Neural crest cell (in vitro differentiated cells): ENCODE data around the gene HLA-DMA. TPM values are rescaled to one million over a fixed set of nuclear protein-coding genes. Genes with fewer than 3 reads are reported as not detected.
A peak's percentile ranks its signal among the peaks of the same experiment; 100 is the strongest.

ENCODE experiments used
- DNase-seq: peaks from one replicate; pipeline ENCODE4 v3.0.0; 2021; ENCODE audit warnings: low read depth, mixed read lengths, low spot score
- H3K27ac Mint-ChIP-seq: one replicate; pipeline ENCODE4 v1.8.0; 2021; ENCODE audit warnings: mild to moderate bottlenecking, mixed read lengths; ENCODE audit not compliant: unreplicated experiment
- H3K27me3 Mint-ChIP-seq: 2 replicates; pipeline ENCODE4 v1.8.0; 2021; ENCODE audit warnings: low read depth, mild to moderate bottlenecking, mixed read lengths
- H3K36me3 Mint-ChIP-seq: 2 replicates; pipeline ENCODE4 v1.8.0; 2021; ENCODE audit warnings: low read depth, mild to moderate bottlenecking, mixed read lengths
- H3K4me1 Mint-ChIP-seq: 2 replicates; pipeline ENCODE4 v1.8.0; 2021; ENCODE audit warnings: mixed read lengths
- H3K4me3 Mint-ChIP-seq: one replicate; pipeline ENCODE4 v1.8.0; 2021; ENCODE audit warnings: mild to moderate bottlenecking, mixed read lengths
- H3K9me3 Mint-ChIP-seq: 2 replicates; pipeline ENCODE4 v1.8.0; 2021; ENCODE audit warnings: mixed read lengths
- CTCF ChIP-seq: fragments of 200-600 bp; sonication (generic); conservative IDR thresholded peaks from 2 replicates; pipeline ENCODE4 v1.5.0; 2021; ENCODE audit warnings: antibody characterized with exemption, mild to moderate bottlenecking
- long read RNA-seq: library from polyadenylated mRNA; unstranded; transcript quantifications from one replicate; pipeline ENCODE4 v2.0.0, GENCODE V29; 2020
- total RNA-seq: library from RNA; stranded (reverse); gene quantifications from 2 replicates; pipeline ENCODE4 v1.2.1, GENCODE V29; 2021

HLA-DMA gene
- 0.89 and 1.7 TPM in 2 replicates for total RNA-seq
- long read RNA-seq, partial matches to known transcripts = 0 of 1 reads
- long read RNA-seq, other reads (novel, unspliced or antisense) = 1 of 1 reads

GRCh38 chr6:32952817-32953739 lies at the start of gene HLA-DMA:
HLA-DMA (minus strand) TSS chr6:32953097; CDS start chr6:32953036, 61 bp downstream.
- H3K9me3 Mint-ChIP-seq = no peaks in the 10 kb centered on the region
- peaks cover 8% of the 10 kb centered on the region for H3K4me1 Mint-ChIP-seq
- DNase-seq = peak; percentile 42
- peak; percentile 74 for TF ChIP-seq CTCF
- no peak within 1 kb of the TSS for H3K4me3 Mint-ChIP-seq
- no peak within 1 kb of the TSS for H3K27ac Mint-ChIP-seq
- H3K27me3 Mint-ChIP-seq = peaks cover 16% of the 10 kb centered on the region
- H3K36me3 Mint-ChIP-seq = no peaks in the 10 kb centered on the region

DNA sequence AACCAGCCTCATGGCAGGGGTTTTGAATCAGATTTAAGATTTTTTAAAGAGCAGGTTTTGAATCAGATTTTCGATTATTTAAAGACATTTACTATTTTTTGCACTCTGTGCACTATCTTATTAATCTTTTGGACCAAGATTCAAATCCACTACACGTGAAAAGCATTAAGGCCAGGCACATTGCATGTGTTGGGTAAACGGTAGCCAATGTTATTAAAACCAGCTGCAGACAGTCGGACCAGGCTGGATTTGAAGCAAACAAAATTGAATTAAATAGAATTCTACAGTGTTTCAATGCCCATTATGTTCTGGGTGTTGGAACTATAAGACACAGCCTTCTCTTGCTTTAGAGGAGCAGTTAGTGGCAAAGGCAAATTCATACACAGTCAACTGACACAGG lies 48.8 kb upstream of the HLA-DMA start:
- no peaks in the 10 kb centered on the region for H3K36me3 Mint-ChIP-seq
- DNase-seq = no peak
- H3K9me3 Mint-ChIP-seq = no peaks in the 10 kb centered on the region
- peaks cover 61% of the 10 kb centered on the region for H3K27me3 Mint-ChIP-seq
- no peak overlapping the region for H3K4me3 Mint-ChIP-seq
- TF ChIP-seq CTCF = no peak
- no peak overlapping the region for H3K27ac Mint-ChIP-seq
- no peaks in the 10 kb centered on the region for H3K4me1 Mint-ChIP-seq

- Mint-ChIP-seq H3K27me3 (peaks cover 70% of the 10 kb centered on the region), H3K4me1 (no peaks in the 10 kb centered on the region), H3K4me3 (no peak overlapping the region), H3K9me3 (no peaks in the 10 kb centered on the region), H3K36me3 (no peaks in the 10 kb centered on the region), H3K27ac (no peak overlapping the region)
- DNase-seq = no peak
- peak; percentile 45 for TF ChIP-seq CTCF
These were observed 47.2 kb upstream of the HLA-DMA start for GRCh38 chr6:33000055-33000454.

DNA sequence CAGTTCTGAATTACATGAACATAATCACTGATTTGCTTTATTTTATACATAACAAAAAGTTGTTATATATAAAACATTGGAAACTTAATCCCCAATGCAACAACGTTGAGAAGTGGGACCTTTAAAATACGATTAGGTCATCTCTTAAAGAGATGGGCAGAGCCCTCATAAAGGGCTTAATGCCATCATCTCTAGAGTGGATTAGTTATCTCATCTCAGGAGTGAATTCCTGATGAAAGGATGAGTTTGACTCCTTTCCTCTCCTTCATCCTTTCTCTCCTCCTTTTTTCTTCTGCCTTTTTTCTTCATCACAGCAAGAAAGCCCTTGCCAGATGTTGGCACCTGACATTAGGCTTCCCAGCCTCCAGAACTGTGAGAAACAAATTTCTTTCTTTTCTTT lies 42.6 kb upstream of the HLA-DMA start:
- Mint-ChIP-seq H3K27ac (no peak overlapping the region), H3K9me3 (peaks cover 8% of the 10 kb centered on the region), H3K27me3 (peaks cover 59% of the 10 kb centered on the region), H3K4me1 (no peaks in the 10 kb centered on the region), H3K36me3 (no peaks in the 10 kb centered on the region), H3K4me3 (no peak overlapping the region)
- TF ChIP-seq CTCF = no peak
- DNase-seq = no peak

- Mint-ChIP-seq H3K4me1 (no peaks in the 10 kb centered on the region), H3K36me3 (no peaks in the 10 kb centered on the region), H3K9me3 (peaks cover 8% of the 10 kb centered on the region), H3K27ac (no peak overlapping the region), H3K4me3 (no peak overlapping the region), H3K27me3 (peaks cover 54% of the 10 kb centered on the region)
- TF ChIP-seq CTCF = no peak
- no peak for DNase-seq
These were observed 40.6 kb upstream of the HLA-DMA start for GRCh38 chr6:32993363-32993973.
